ENCODE results near the gene KDM2A.

GRCh38 chr11:67270256-67271204 is 151.5 kb downstream of the KDM2A start:
- no peak for TF ChIP-seq CTCF (conservative IDR thresholded peaks at IDR 0.05; ENCODE audit: low read depth in 2 of 2)
- no peak for TF ChIP-seq POLR2AphosphoS5 (IDR thresholded peaks at IDR 0.05; ENCODE audit: low read depth)
- TF ChIP-seq EZH2 (IDR thresholded peaks at IDR 0.05; ENCODE audit: low read depth, unreplicated experiment), result no peak
- no peak for TF ChIP-seq STAT1 (IDR thresholded peaks at IDR 0.05; ENCODE audit: unreplicated experiment)
- no peak for TF ChIP-seq REST (IDR thresholded peaks at IDR 0.05; ENCODE audit: unreplicated experiment)
- TF ChIP-seq JUNB (IDR thresholded peaks at IDR 0.05; ENCODE audit: unreplicated experiment), result no peak
- no peak for TF ChIP-seq EZH2phosphoT487 (IDR thresholded peaks at IDR 0.05; ENCODE audit: unreplicated experiment)
- peak; percentile 54; the same call in 1 of the 2 replicates for TF ChIP-seq ETS1 (IDR thresholded peaks at IDR 0.05)

Data from GM23338 (cell line).